SK-N-SH treated with all-trans-retinoic acid at 6 μM for 48 hours (cell line): ENCODE measurements around the gene MSX1.

Source experiments
- ATAC-seq: fragments of 200-7000 bp; cut with Tn5 transposase; 3 replicates; pipeline ENCODE4 v1.9.1; 2020; ENCODE audit warnings: mild to moderate bottlenecking, moderate library complexity
- ARNTL ChIP-seq: fragments of 450-650 bp; formaldehyde crosslinking; IDR thresholded peaks from 2 replicates; pipeline ENCODE4 v1.5.0; 2020; ENCODE audit warnings: low read depth, mild to moderate bottlenecking, moderate library complexity, borderline replicate concordance
- BACH2 ChIP-seq: fragments of 250-450 bp; sonication (Bioruptor Pico); IDR thresholded peaks from 2 replicates; pipeline ENCODE4 v1.9.0; 2021; ENCODE audit warnings: mild to moderate bottlenecking, borderline replicate concordance
- GLIS3 ChIP-seq: fragments of 250-450 bp; sonication (Bioruptor Pico); IDR thresholded peaks from 2 replicates; pipeline ENCODE4 v1.5.0; 2020; ENCODE audit warnings: mild to moderate bottlenecking, moderate library complexity
- ISL1 ChIP-seq: fragments of 250-450 bp; sonication (Bioruptor Pico); IDR thresholded peaks from 2 replicates; pipeline ENCODE4 v2.1.2; 2022; ENCODE audit warnings: mild to moderate bottlenecking, moderate library complexity
- OSR1 ChIP-seq: fragments of 250-450 bp; sonication (Bioruptor Pico); IDR thresholded peaks from 2 replicates; pipeline ENCODE4 v1.8.0; 2022; ENCODE audit warnings: moderate library complexity, mild to moderate bottlenecking, inconsistent platforms
- PATZ1 ChIP-seq: fragments of 250-450 bp; sonication (Bioruptor Pico); IDR thresholded peaks from 2 replicates; pipeline ENCODE4 v1.8.0; 2020; ENCODE audit warnings: mild to moderate bottlenecking, moderate library complexity, borderline replicate concordance
- PPARA ChIP-seq: fragments of 250-450 bp; sonication (Bioruptor Pico); IDR thresholded peaks from 2 replicates; pipeline ENCODE4 v1.5.0; 2020; ENCODE audit warnings: mild to moderate bottlenecking, borderline replicate concordance
- RARB ChIP-seq: fragments of 250-450 bp; sonication (Bioruptor Pico); IDR thresholded peaks from 2 replicates; pipeline ENCODE4 v1.8.0; 2021; ENCODE audit warnings: mild to moderate bottlenecking, moderate library complexity
- SNAI2 ChIP-seq: fragments of 250-450 bp; sonication (Bioruptor Pico); IDR thresholded peaks from 2 replicates; pipeline ENCODE4 v1.5.0; 2020; ENCODE audit warnings: mild to moderate bottlenecking, moderate library complexity
- TCF4 ChIP-seq: fragments of 250-450 bp; sonication (Bioruptor Pico); IDR thresholded peaks from 2 replicates; pipeline ENCODE4 v1.8.0; 2021; ENCODE audit warnings: mild to moderate bottlenecking, moderate library complexity, borderline replicate concordance
- TOX ChIP-seq: fragments of 250-450 bp; sonication (Bioruptor Pico); IDR thresholded peaks from 2 replicates; pipeline ENCODE4 v1.8.0; 2021; ENCODE audit warnings: mild to moderate bottlenecking, moderate library complexity, borderline replicate concordance
- TSHZ2 ChIP-seq: fragments of 250-450 bp; sonication (Bioruptor Pico); IDR thresholded peaks from 2 replicates; pipeline ENCODE4 v1.5.0; 2020; ENCODE audit warnings: mild to moderate bottlenecking, moderate library complexity
- ZC3H10 ChIP-seq: fragments of 250-450 bp; sonication (Bioruptor Pico); IDR thresholded peaks from 2 replicates; pipeline ENCODE4 v1.5.1; 2021; ENCODE audit warnings: mild to moderate bottlenecking, moderate library complexity
- ZFP3 ChIP-seq: fragments of 250-450 bp; sonication (Bioruptor Pico); IDR thresholded peaks from 2 replicates; pipeline ENCODE4 v1.5.0; 2020; ENCODE audit warnings: mild to moderate bottlenecking, moderate library complexity
- ZFP30 ChIP-seq: fragments of 450-650 bp; formaldehyde crosslinking; IDR thresholded peaks from 2 replicates; pipeline ENCODE4 v1.5.0; 2022; ENCODE audit warnings: mild to moderate bottlenecking, moderate library complexity
- ZNF565 ChIP-seq: fragments of 450-650 bp; formaldehyde crosslinking; conservative IDR thresholded peaks from 2 replicates; pipeline ENCODE4 v1.5.0; 2020; ENCODE audit warnings: low read depth, mild to moderate bottlenecking, moderate library complexity
- ZNF70 ChIP-seq: fragments of 450-650 bp; formaldehyde crosslinking; IDR thresholded peaks from 2 replicates; pipeline ENCODE4 v1.5.0; 2020; ENCODE audit warnings: mild to moderate bottlenecking, moderate library complexity
- ZNF8 ChIP-seq: fragments of 450-650 bp; formaldehyde crosslinking; IDR thresholded peaks from 2 replicates; pipeline ENCODE4 v1.5.0; 2020; ENCODE audit warnings: mild to moderate bottlenecking, moderate library complexity
- TF ChIP-seq, protein P1 (sequence below): fragments of 250-450 bp; sonication (Bioruptor Pico); IDR thresholded peaks from 2 replicates; pipeline ENCODE4 v1.5.1; 2020; ENCODE audit warnings: low read depth, mild to moderate bottlenecking, moderate library complexity

The MSX1 gene

GRCh38 chr4:4880492-4880891, 21.0 kb downstream of the MSX1 start:
- TF ChIP-seq OSR1, result no peak
- TF ChIP-seq BACH2 (CRISPR knock-in tag), result no peak
- TF ChIP-seq ZFP30, result no peak
- TF ChIP-seq ZNF70 (CRISPR knock-in tag), result no peak
- TF ChIP-seq GLIS3 (CRISPR knock-in tag), result no peak
- no peak for TF ChIP-seq ZC3H10
- no peak for TF ChIP-seq TOX (CRISPR knock-in tag)
- no peak for TF ChIP-seq ISL1
- TF ChIP-seq TSHZ2 (CRISPR knock-in tag), result no peak
- 0 out of 3 replicates have a peak, but pooled peaks have one; percentile 32 for ATAC-seq

- no peak for ATAC-seq
- no peak for TF ChIP-seq TSHZ2 (CRISPR knock-in tag)
- TF ChIP-seq ZFP3 (CRISPR knock-in tag), result no peak
- no peak for TF ChIP-seq PPARA (CRISPR knock-in tag)
- TF ChIP-seq TOX (CRISPR knock-in tag), result no peak
- TF ChIP-seq ARNTL (CRISPR knock-in tag), result no peak
- TF ChIP-seq TCF4, result no peak
- TF ChIP-seq OSR1, result no peak
Measured at GRCh38 chr4:4881432-4881831, 22.0 kb downstream of the MSX1 start.

DNA sequence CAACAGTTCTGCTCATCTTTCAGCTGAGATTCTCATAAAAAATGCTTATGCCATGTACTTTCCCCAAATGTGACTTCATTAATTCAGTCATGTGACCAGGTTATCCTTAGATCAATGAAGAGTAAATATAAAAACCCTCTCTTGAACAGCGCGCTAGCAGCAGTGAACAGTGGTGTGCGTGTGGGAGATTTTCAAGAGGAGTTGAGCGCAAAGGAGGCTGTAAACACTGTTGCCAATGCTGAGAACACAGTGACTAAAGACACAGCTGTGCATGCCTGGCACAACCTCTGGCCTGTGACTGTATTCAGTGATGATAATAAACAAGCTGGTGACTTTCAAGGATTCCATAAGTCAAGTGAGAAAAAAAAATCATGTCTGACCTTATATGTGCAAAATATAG, 25.1 kb downstream of the MSX1 start:
- TF ChIP-seq TSHZ2 (CRISPR knock-in tag) (no peak), ZNF8 (CRISPR knock-in tag) (no peak), SNAI2 (CRISPR knock-in tag) (no peak), ZC3H10 (no peak), RARB (no peak), GLIS3 (CRISPR knock-in tag) (no peak)
- TF ChIP-seq, protein P1, sequence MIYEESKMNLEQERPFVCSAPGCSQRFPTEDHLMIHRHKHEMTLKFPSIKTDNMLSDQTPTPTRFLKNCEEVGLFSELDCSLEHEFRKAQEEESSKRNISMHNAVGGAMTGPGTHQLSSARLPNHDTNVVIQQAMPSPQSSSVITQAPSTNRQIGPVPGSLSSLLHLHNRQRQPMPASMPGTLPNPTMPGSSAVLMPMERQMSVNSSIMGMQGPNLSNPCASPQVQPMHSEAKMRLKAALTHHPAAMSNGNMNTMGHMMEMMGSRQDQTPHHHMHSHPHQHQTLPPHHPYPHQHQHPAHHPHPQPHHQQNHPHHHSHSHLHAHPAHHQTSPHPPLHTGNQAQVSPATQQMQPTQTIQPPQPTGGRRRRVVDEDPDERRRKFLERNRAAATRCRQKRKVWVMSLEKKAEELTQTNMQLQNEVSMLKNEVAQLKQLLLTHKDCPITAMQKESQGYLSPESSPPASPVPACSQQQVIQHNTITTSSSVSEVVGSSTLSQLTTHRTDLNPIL, result no peak
- ATAC-seq, result no peak

DNA sequence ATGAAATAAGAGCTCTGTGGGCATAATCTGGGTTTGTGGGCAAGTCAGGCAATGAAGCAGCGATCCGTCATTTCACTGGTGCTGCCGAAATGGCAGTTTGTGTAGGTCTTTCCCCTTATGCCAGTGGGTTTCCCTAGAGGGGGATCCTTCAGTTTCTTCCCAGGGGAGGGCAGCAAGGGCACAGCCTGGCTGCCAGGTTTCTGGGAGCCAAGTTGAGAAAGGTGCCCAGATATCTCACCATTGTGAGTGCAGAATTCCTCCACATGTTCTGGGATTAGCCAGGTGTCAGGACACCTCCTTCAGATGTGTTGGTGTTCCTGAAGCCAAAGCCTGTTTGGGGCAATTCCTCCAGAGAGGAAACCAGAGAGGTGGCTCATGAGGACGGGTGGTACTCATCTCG, 28.0 kb downstream of the MSX1 start:
- no peak for ATAC-seq
- TF ChIP-seq ZNF565 (CRISPR knock-in tag) (no peak), PATZ1 (no peak), ZNF70 (CRISPR knock-in tag) (no peak), TCF4 (no peak), PPARA (CRISPR knock-in tag) (no peak), ZFP30 (no peak), TOX (CRISPR knock-in tag) (no peak), TSHZ2 (CRISPR knock-in tag) (no peak), ISL1 (no peak), ZC3H10 (no peak), GLIS3 (CRISPR knock-in tag) (no peak), RARB (no peak)
- TF ChIP-seq, protein P1, result no peak
